GM19238 (cell line): ENCODE measurements around the gene JAZF1.
"Not testable (repeated sequence)": the region's sequence is repeated elsewhere in the genome, so short reads cannot be mapped to it uniquely, and the experiment has no call there.

Source experiments
- DNase-seq: peaks from one replicate; pipeline ENCODE4 v3.0.0; 2011; ENCODE audit warnings: low spot score; ENCODE audit not compliant: insufficient read length

Gene JAZF1

GRCh38 chr7:28042721-28043120, 137.9 kb downstream of the JAZF1 start:
- DNase-seq, result no peak

- no peak for DNase-seq
Observed at GRCh38 chr7:28041508-28042314, 138.9 kb downstream of the JAZF1 start.

GRCh38 chr7:28038175-28038797, 142.3 kb downstream of the JAZF1 start:
- DNase-seq, result no peak

- no peak for DNase-seq
Observed at GRCh38 chr7:28037220-28038010, 143.2 kb downstream of the JAZF1 start.

GRCh38 chr7:28036696-28037095, 143.9 kb downstream of the JAZF1 start:
- DNase-seq, result no peak

GRCh38 chr7:28033386-28033785, 147.2 kb downstream of the JAZF1 start:
- DNase-seq, result no peak

GRCh38 chr7:28032738-28033380, 147.7 kb downstream of the JAZF1 start:
- DNase-seq, result no peak

- no peak for DNase-seq
Observed at GRCh38 chr7:28029051-28029450, 151.5 kb downstream of the JAZF1 start.

- DNase-seq, result no peak
Observed at GRCh38 chr7:28028471-28028870, 152.1 kb downstream of the JAZF1 start.

- no peak for DNase-seq
Observed at GRCh38 chr7:28026237-28026636, 154.4 kb downstream of the JAZF1 start.

- DNase-seq, result no peak
Observed at GRCh38 chr7:28024786-28025334, 155.7 kb downstream of the JAZF1 start.

GRCh38 chr7:28020302-28020940, 160.2 kb downstream of the JAZF1 start:
- DNase-seq, result peak; percentile 48

GRCh38 chr7:28018856-28019465, 161.6 kb downstream of the JAZF1 start:
- no peak for DNase-seq

GRCh38 chr7:28018446-28018845, 162.1 kb downstream of the JAZF1 start:
- no peak for DNase-seq

- DNase-seq, result no peak
Observed at GRCh38 chr7:28018020-28018419, 162.6 kb downstream of the JAZF1 start.

GRCh38 chr7:28017372-28017771, 163.2 kb downstream of the JAZF1 start:
- DNase-seq, result no peak

- no peak for DNase-seq
Observed at GRCh38 chr7:28016297-28016696, 164.3 kb downstream of the JAZF1 start.

- no peak for DNase-seq
Observed at GRCh38 chr7:28015169-28015568, 165.4 kb downstream of the JAZF1 start.

GRCh38 chr7:28014340-28014739, 166.3 kb downstream of the JAZF1 start:
- DNase-seq, result not testable (repeated sequence)

- DNase-seq, result no peak
Observed at GRCh38 chr7:28013441-28013840, 167.2 kb downstream of the JAZF1 start.
